ENCODE results near the gene PPP6R1.

DNA sequence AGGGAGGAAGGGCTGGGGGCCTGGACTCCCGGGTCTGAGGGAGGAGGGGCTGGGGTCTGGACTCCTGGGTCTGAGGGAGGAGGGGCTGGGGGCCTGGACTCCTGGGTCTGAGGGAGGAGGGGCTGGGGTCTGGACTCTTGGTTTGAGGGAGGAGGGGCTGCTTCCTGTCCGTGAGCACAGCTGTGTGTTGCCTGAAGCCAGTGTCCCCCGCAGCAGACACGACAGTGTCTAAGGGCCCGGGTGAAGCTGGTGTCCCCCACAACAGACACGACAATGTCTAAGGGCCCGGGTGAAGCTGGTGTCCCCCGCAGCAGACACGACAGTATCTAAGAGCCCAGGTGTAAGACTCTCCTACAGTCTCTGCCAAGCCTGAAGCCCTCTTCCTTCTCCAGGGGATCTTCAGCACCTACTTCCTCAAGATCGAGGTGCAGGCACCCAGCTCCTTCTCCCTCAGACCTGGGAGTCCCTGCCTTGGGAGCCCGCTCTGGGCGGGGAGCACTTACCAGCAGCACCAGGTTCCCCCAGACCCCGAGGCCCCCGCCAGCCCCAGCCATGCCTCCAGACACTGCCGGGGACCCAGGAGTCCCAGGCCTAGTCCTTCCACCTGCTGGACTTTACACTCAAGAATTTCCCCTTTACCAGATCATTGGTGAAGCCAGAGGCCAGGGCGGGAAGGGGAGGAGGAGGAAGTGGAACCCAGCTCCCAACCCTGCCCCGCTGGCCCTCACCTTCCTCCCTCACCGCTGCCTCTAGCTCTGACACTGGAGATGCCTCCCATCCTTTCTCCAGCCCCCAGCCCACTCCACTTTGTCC lies 49.7 kb downstream of the PPP6R1 start, which contains the start of gene PTPRH:
- TF ChIP-seq, protein P1, sequence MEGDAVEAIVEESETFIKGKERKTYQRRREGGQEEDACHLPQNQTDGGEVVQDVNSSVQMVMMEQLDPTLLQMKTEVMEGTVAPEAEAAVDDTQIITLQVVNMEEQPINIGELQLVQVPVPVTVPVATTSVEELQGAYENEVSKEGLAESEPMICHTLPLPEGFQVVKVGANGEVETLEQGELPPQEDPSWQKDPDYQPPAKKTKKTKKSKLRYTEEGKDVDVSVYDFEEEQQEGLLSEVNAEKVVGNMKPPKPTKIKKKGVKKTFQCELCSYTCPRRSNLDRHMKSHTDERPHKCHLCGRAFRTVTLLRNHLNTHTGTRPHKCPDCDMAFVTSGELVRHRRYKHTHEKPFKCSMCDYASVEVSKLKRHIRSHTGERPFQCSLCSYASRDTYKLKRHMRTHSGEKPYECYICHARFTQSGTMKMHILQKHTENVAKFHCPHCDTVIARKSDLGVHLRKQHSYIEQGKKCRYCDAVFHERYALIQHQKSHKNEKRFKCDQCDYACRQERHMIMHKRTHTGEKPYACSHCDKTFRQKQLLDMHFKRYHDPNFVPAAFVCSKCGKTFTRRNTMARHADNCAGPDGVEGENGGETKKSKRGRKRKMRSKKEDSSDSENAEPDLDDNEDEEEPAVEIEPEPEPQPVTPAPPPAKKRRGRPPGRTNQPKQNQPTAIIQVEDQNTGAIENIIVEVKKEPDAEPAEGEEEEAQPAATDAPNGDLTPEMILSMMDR (IDR thresholded peaks at IDR 0.05): no peak
- TF ChIP-seq POLR2A (IDR thresholded peaks at IDR 0.05): no peak

Measured in lower leg skin (tissue), 3 donors.